Ishikawa (cell line): Measurements from ENCODE around the gene SKOR1.

Experiments used
- CEBPB ChIP-seq: IDR thresholded peaks from 2 replicates; pipeline ENCODE4 v1.6.1; 2012
- EP300 ChIP-seq: IDR thresholded peaks from 2 replicates; pipeline ENCODE4 v1.6.1; 2012; ENCODE audit warnings: borderline replicate concordance
- MAX ChIP-seq: IDR thresholded peaks from 2 replicates; pipeline ENCODE4 v1.6.1; 2012
- NFIC ChIP-seq: IDR thresholded peaks from 2 replicates; pipeline ENCODE4 v1.6.1; 2012
- RAD21 ChIP-seq: IDR thresholded peaks from 2 replicates; pipeline ENCODE4 v1.6.1; 2012; ENCODE audit warnings: low read depth
- REST ChIP-seq: IDR thresholded peaks from 2 replicates; pipeline ENCODE4 v1.6.1; 2012; ENCODE audit warnings: low read depth, mild to moderate bottlenecking
- USF1 ChIP-seq: IDR thresholded peaks from 2 replicates; pipeline ENCODE4 v1.6.1; 2012

GRCh38 chr15:67870868-67871408 is 45.6 kb downstream of the SKOR1 start:
- TF ChIP-seq MAX (no peak), NFIC (no peak), REST (no peak), EP300 (no peak), CEBPB (no peak), RAD21 (no peak), USF1 (no peak)
